H1 (cell line): ENCODE measurements around the gene TRIM61. TPM values are rescaled to one million over a fixed set of nuclear protein-coding genes. Genes with fewer than 3 reads are reported as not detected.

ENCODE experiments used
- CTCF ChIA-PET: fragments of 300-600 bp; sonication (Branson Sonifier 250); formaldehyde crosslinking; loops from one replicate; lab custom pipeline; 2021; ENCODE audit not compliant: partially characterized antibody; lab: Charles Lee
- POLR2A ChIA-PET: fragments of 300-600 bp; sonication (Branson Sonifier 250); formaldehyde crosslinking; loops from one replicate; lab custom pipeline; 2021; ENCODE audit warnings: inconsistent platforms; ENCODE audit not compliant: partially characterized antibody; lab: Charles Lee
- DNase-seq, 2 experiments: peaks; one replicate each; pipeline versions ENCODE4 v3.0.0 to v3.0.0-alpha.2; 2010 to 2022; ENCODE audit warnings: low spot score in 2 of 2, low read depth in 1 of 2, mixed read lengths in 1 of 2
- FAIRE-seq: peaks from 2 replicates; lab custom pipeline; 2011; peaks lifted over from hg19 to GRCh38; lab: Jason Lieb, UNC
- H2AFZ ChIP-seq: 2 replicates; pipeline ENCODE4 v1.8.1; 2012; ENCODE audit warnings: low read length, inconsistent platforms
- H2AK5ac ChIP-seq: 2 replicates; pipeline ENCODE4 v1.6.1; 2013; ENCODE audit warnings: low read depth, low read length
- H2BK120ac ChIP-seq: replicated peaks from 2 replicates; pipeline ENCODE3; 2013; ENCODE audit warnings: low read depth, low read length, inconsistent platforms
- H2BK12ac ChIP-seq: 2 replicates; pipeline ENCODE4 v1.6.1; 2013; ENCODE audit warnings: low read depth, low read length
- H2BK15ac ChIP-seq: 2 replicates; pipeline ENCODE4 v1.6.1; 2013; ENCODE audit warnings: low read length
- H2BK20ac ChIP-seq: 2 replicates; pipeline ENCODE4 v1.6.1; 2013; ENCODE audit warnings: low read length
- H2BK5ac ChIP-seq: 2 replicates; pipeline ENCODE4 v1.6.1; 2013; ENCODE audit warnings: low read depth, low read length
- H3K14ac ChIP-seq: 2 replicates; pipeline ENCODE4 v1.6.1; 2013; ENCODE audit warnings: inconsistent platforms; ENCODE audit not compliant: insufficient read length
- H3K18ac ChIP-seq: 2 replicates; pipeline ENCODE4 v1.6.1; 2013; ENCODE audit warnings: low read length; ENCODE audit errors: extremely low read depth
- H3K23ac ChIP-seq: 2 replicates; pipeline ENCODE4 v1.6.1; 2013; ENCODE audit warnings: inconsistent platforms; ENCODE audit not compliant: insufficient read length
- H3K23me2 ChIP-seq: 2 replicates; pipeline ENCODE4 v1.6.1; 2013; ENCODE audit warnings: low read depth, low read length
- H3K27ac ChIP-seq: 2 replicates; pipeline ENCODE4 v1.6.1; 2011; ENCODE audit warnings: low read depth, low read length, inconsistent platforms
- H3K27me3 ChIP-seq, 4 experiments: replicated peaks in 1 of 4; 1 replicate in 1 of 4; 2 replicates in 3 of 4; pipeline versions ENCODE4 v1.6.1 to v1.8.1; 2011 to 2013; ENCODE audit warnings: low read length in 3 of 4, mild to moderate bottlenecking in 3 of 4, inconsistent platforms in 2 of 4, mixed read lengths in 2 of 4, moderate library complexity in 1 of 4; ENCODE audit not compliant: control insufficient read depth in 3 of 4, insufficient read depth in 3 of 4; ENCODE audit errors: extremely low read depth in 1 of 4
- H3K36me3 ChIP-seq, 4 experiments: 2 replicates each; pipeline versions ENCODE4 v1.6.1 to v1.8.1; 2011 to 2013; ENCODE audit warnings: mild to moderate bottlenecking in 4 of 4, low read length in 3 of 4, moderate library complexity in 2 of 4, control low read depth in 1 of 4, inconsistent platforms in 1 of 4; ENCODE audit not compliant: insufficient read depth in 4 of 4, control insufficient read depth in 2 of 4
- H3K4ac ChIP-seq: replicated peaks from 2 replicates; pipeline ENCODE3; 2013; ENCODE audit warnings: low read length, low read depth, mixed read lengths, inconsistent platforms; ENCODE audit not compliant: insufficient read length
- H3K4me1 ChIP-seq, 4 experiments: replicated peaks in 1 of 4; 1 replicate in 1 of 4; 2 replicates in 3 of 4; pipeline versions ENCODE4 v1.6.1 to v1.8.1; 2011 to 2013; ENCODE audit warnings: low read length in 3 of 4, inconsistent platforms in 2 of 4, mixed read lengths in 1 of 4; ENCODE audit not compliant: insufficient read depth in 4 of 4, control insufficient read depth in 3 of 4
- H3K4me2 ChIP-seq, 2 experiments: 2 replicates each; pipeline versions ENCODE4 v1.6.1 to v1.8.1; 2011 to 2013; ENCODE audit warnings: low read depth in 2 of 2, low read length in 2 of 2, control low read depth in 1 of 2, inconsistent platforms in 1 of 2, mild to moderate bottlenecking in 1 of 2; ENCODE audit not compliant: insufficient read depth in 1 of 2
- H3K4me3 ChIP-seq, 4 experiments: fragments of 200-600, 300-600 bp in 1 of 4; sonication (generic), shearing (Covaris generic), sonication (Bioruptor Twin) in 1 of 4; 2 replicates each; pipeline versions ENCODE4 v1.5.1 to v1.8.1; 2011 to 2016; ENCODE audit warnings: low read length in 4 of 4, low read depth in 3 of 4, control low read depth in 2 of 4, inconsistent platforms in 2 of 4, mild to moderate bottlenecking in 2 of 4, mixed read lengths in 1 of 4, moderate library complexity in 1 of 4; ENCODE audit not compliant: insufficient read depth in 2 of 4; ENCODE audit errors: extremely low read depth in 1 of 4
- H3K56ac ChIP-seq: replicated peaks from 2 replicates; pipeline ENCODE3; 2013; ENCODE audit warnings: low read depth, mild to moderate bottlenecking, mixed read lengths, low read length, inconsistent platforms; ENCODE audit not compliant: insufficient read length
- H3K79me1 ChIP-seq: 2 replicates; pipeline ENCODE4 v1.6.1; 2013; ENCODE audit warnings: low read depth, low read length, control low read depth
- H3K79me2 ChIP-seq, 2 experiments: 2 replicates each; pipeline versions ENCODE4 v1.6.1 to v1.8.1; 2012 to 2013; ENCODE audit warnings: low read length in 2 of 2, mild to moderate bottlenecking in 2 of 2, inconsistent platforms in 1 of 2; ENCODE audit not compliant: insufficient read depth in 2 of 2, control insufficient read depth in 1 of 2
- H3K9ac ChIP-seq, 4 experiments: replicated peaks in 1 of 4; 1 replicate in 1 of 4; 2 replicates in 3 of 4; pipeline versions ENCODE4 v1.6.1 to v1.8.1; 2011 to 2013; ENCODE audit warnings: low read depth in 3 of 4, low read length in 3 of 4, control low read depth in 2 of 4, mild to moderate bottlenecking in 2 of 4, moderate library complexity in 2 of 4, inconsistent platforms in 1 of 4; ENCODE audit errors: extremely low read depth in 1 of 4
- H3K9me3 ChIP-seq, 2 experiments: 2 replicates each; pipeline versions ENCODE4 v1.6.1 to v1.8.1; 2012 to 2013; ENCODE audit warnings: mild to moderate bottlenecking in 2 of 2, moderate library complexity in 2 of 2, control low read depth in 1 of 2, inconsistent platforms in 1 of 2, low read depth in 1 of 2, low read length in 1 of 2, mixed read lengths in 1 of 2; ENCODE audit not compliant: insufficient read depth in 2 of 2
- H4K20me1 ChIP-seq, 2 experiments: replicated peaks in 1 of 2; 2 replicates each; pipeline versions ENCODE3 to v1.8.1; 2011 to 2013; ENCODE audit warnings: inconsistent platforms in 2 of 2, low read length in 2 of 2, mild to moderate bottlenecking in 1 of 2; ENCODE audit not compliant: insufficient read depth in 2 of 2, control insufficient read depth in 1 of 2
- H4K5ac ChIP-seq: 2 replicates; pipeline ENCODE4 v1.6.1; 2013; ENCODE audit warnings: low read length, low read depth, mixed read lengths, inconsistent platforms; ENCODE audit not compliant: insufficient read length
- H4K8ac ChIP-seq: 2 replicates; pipeline ENCODE4 v1.8.0; 2013; ENCODE audit warnings: mild to moderate bottlenecking, moderate library complexity, low read length, inconsistent platforms; ENCODE audit not compliant: insufficient read depth; ENCODE audit errors: extremely low read depth
- H4K91ac ChIP-seq: replicated peaks from 2 replicates; pipeline ENCODE3; 2013; ENCODE audit warnings: low read length, mixed read lengths, inconsistent platforms; ENCODE audit not compliant: insufficient read length
- ATF2 ChIP-seq: IDR thresholded peaks from 2 replicates; pipeline ENCODE4 v1.6.1; 2012; ENCODE audit warnings: low read length, inconsistent platforms
- ATF3 ChIP-seq: IDR thresholded peaks from 2 replicates; pipeline ENCODE4 v1.6.1; 2011; ENCODE audit warnings: low read depth, mild to moderate bottlenecking, low read length; ENCODE audit not compliant: insufficient read depth
- CREB1 ChIP-seq: IDR thresholded peaks from 2 replicates; pipeline ENCODE4 v1.6.1; 2012; ENCODE audit warnings: inconsistent platforms
- GABPA ChIP-seq: IDR thresholded peaks from 2 replicates; pipeline ENCODE4 v1.6.1; 2011; ENCODE audit warnings: mild to moderate bottlenecking, low read length, moderate library complexity, borderline replicate concordance; ENCODE audit not compliant: insufficient read depth
- HDAC6 ChIP-seq: IDR thresholded peaks from one replicate; pipeline ENCODE4 v1.7.1; 2012; ENCODE audit warnings: low read depth, mild to moderate bottlenecking, inconsistent platforms, low read length, moderate library complexity
- JUN ChIP-seq: IDR thresholded peaks from 2 replicates; pipeline ENCODE4 v1.6.1; 2011; ENCODE audit warnings: low read depth, mild to moderate bottlenecking, improper control_type of control experiment, low read length
- NANOG ChIP-seq: IDR thresholded peaks from 2 replicates; pipeline ENCODE4 v1.6.1; 2011; ENCODE audit warnings: low read length, low read depth, mild to moderate bottlenecking, inconsistent platforms; ENCODE audit not compliant: insufficient read depth, poor library complexity, severe bottlenecking
- PHF8 ChIP-seq: fragments of 200-600 bp; sonication (generic); conservative IDR thresholded peaks from 2 replicates; pipeline ENCODE4 v1.7.1; 2012; ENCODE audit warnings: low read depth, mild to moderate bottlenecking, inconsistent platforms, low read length, moderate library complexity
- POLR2A ChIP-seq, 2 experiments: IDR thresholded peaks; 1 replicate in 1 of 2; 2 replicates in 1 of 2; pipeline ENCODE4 v1.6.1; 2011; ENCODE audit warnings: low read depth in 2 of 2, low read length in 2 of 2, mild to moderate bottlenecking in 2 of 2; ENCODE audit errors: control extremely low read depth in 1 of 2
- POU5F1 ChIP-seq: IDR thresholded peaks from 2 replicates; pipeline ENCODE4 v1.6.1; 2011; ENCODE audit warnings: low read depth, mild to moderate bottlenecking, low read length, moderate library complexity
- SIRT6 ChIP-seq: IDR thresholded peaks from one replicate; pipeline ENCODE4 v1.7.1; 2012; ENCODE audit warnings: low read length, inconsistent platforms
- SP1 ChIP-seq: IDR thresholded peaks from 2 replicates; pipeline ENCODE4 v1.6.1; 2011; ENCODE audit warnings: low read depth, low read length
- SP2 ChIP-seq: IDR thresholded peaks from 2 replicates; pipeline ENCODE4 v1.6.1; 2012; ENCODE audit warnings: mild to moderate bottlenecking, low read length, inconsistent platforms
- SP4 ChIP-seq: IDR thresholded peaks from 2 replicates; pipeline ENCODE4 v1.6.1; 2012; ENCODE audit warnings: low read length, inconsistent platforms
- TEAD4 ChIP-seq: IDR thresholded peaks from 2 replicates; pipeline ENCODE4 v1.6.1; 2012; ENCODE audit warnings: low read depth, low read length, inconsistent platforms, mixed read lengths
- polyA plus RNA-seq, 7 experiments: library from polyadenylated mRNA; depleted of rRNA in 3 of 7; stranded (reverse) in 5 of 7; unstranded in 2 of 7; fragments of >200 nt in 5 of 7; fragments of 200-250 nt in 2 of 7; gene quantifications; 1 replicate in 5 of 7; 2 replicates in 1 of 7; 4 replicates in 1 of 7; pipeline versions ENCODE4 v1.2.1 to v1.2.3, GENCODE V29; 2011 to 2013; ENCODE audit warnings: missing spikeins in 2 of 7, mixed read lengths in 2 of 7
- total RNA-seq: library from RNA; stranded (reverse); fragmentation: NEBNext Ultra II Directional; extraction: Animal tissue kit (Norgen Biotek cat#: 25700); gene quantifications from 2 replicates; pipeline ENCODE4 v1.2.1, GENCODE V29; 2021

The TRIM61 gene
- total and polyA plus RNA-seq, 2 of the 8 experiments (the other 6 are each of a cell fraction or from before 2014, with no cell fraction given): 0.18 to 5.0 TPM

GRCh38 chr4:165013691-165014090 lies 36.2 kb upstream of the TRIM61 start:
- ChIA-PET CTCF (interaction anchor here (1.5 kb wide), 1 partner anchor 245 kb away, joined by 4 read pairs; no protein-coding TSS in a partner anchor), POLR2A (no interaction called here)
- no peak overlapping the region for H2BK15ac ChIP-seq
- no peak overlapping the region for H3K4me2 ChIP-seq
- FAIRE-seq: no peak
- H3K9ac ChIP-seq: no peak overlapping the region
- DNase-seq: no peak
- no peak overlapping the region for H2BK20ac ChIP-seq
- no peak overlapping the region for H3K18ac ChIP-seq
- no peaks in the 10 kb centered on the region for H3K4me1 ChIP-seq
- no peaks in the 10 kb centered on the region; a peak in 1 of 4 replicates for H3K9me3 ChIP-seq
- no peaks in the 10 kb centered on the region for H4K20me1 ChIP-seq
- H2BK12ac ChIP-seq: no peak overlapping the region
- no peak overlapping the region for H3K4ac ChIP-seq
- H3K14ac ChIP-seq: no peak overlapping the region
- H2BK120ac ChIP-seq: no peak overlapping the region
- H3K27ac ChIP-seq: no peak overlapping the region
- no peak overlapping the region for H4K91ac ChIP-seq
- no peak overlapping the region for H3K23ac ChIP-seq
- no peaks in the 10 kb centered on the region for H3K79me1 ChIP-seq
- H4K5ac ChIP-seq: no peak overlapping the region
- no peak overlapping the region for H2AFZ ChIP-seq
- H2AK5ac ChIP-seq: no peak overlapping the region
- no peaks in the 10 kb centered on the region for H3K23me2 ChIP-seq
- no peaks in the 10 kb centered on the region for H3K27me3 ChIP-seq
- H3K79me2 ChIP-seq: no peaks in the 10 kb centered on the region
- no peak overlapping the region for H4K8ac ChIP-seq
- no peak overlapping the region for H2BK5ac ChIP-seq
- H3K4me3 ChIP-seq: no peak overlapping the region
- no peaks in the 10 kb centered on the region for H3K36me3 ChIP-seq
- no peak overlapping the region for H3K56ac ChIP-seq
- TF ChIP-seq ATF2 (no peak), POLR2A (IDR thresholded peaks at IDR 0.05; ENCODE audit: control extremely low read depth in 1 of 2, low read depth in 2 of 2, low read length in 2 of 2) (no peak), JUN (no peak), SP4 (no peak), PHF8 (no peak), GABPA (no peak), NANOG (no peak), HDAC6 (no peak), CREB1 (no peak), ATF3 (no peak), SIRT6 (no peak), SP1 (no peak), SP2 (no peak), TEAD4 (no peak), POU5F1 (no peak)
